NCI-H748 treated with DMSO at 0.1 percent for 48 hours (cell line): ENCODE results near the gene SLC30A4.
"Not testable (repeated sequence)": the region's sequence is repeated elsewhere in the genome, so short reads cannot be mapped to it uniquely, and the experiment has no call there.

Source experiments
- DNase-seq: peaks from one replicate; lab custom pipeline; 2025; lab: John Stamatoyannopoulos, UW

SLC30A4 gene

DNA sequence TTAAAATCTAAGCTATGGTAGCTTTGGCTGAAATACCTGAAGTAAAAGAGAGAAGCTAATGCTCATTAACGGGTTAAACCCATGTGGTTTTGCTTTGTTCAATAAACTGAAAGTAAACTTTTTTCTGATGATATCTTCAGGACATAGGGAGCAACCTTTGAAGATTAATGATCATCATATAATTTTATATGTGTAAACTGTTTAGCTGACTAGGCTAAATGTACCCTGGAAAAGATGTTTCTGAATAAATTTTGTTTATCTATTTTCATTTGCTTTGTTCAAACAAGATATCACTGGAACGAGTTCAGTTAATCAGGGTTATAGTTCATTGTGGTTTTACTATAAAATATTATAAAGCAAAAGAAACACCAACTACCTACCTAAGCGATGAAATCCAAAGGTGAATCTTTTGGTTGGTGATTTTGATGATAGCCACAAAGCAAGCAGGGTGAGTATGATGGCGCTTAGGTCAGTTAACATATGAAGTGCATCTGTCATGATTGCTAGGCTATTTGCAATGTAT is 11.7 kb downstream of the SLC30A4 start:
- no peak for DNase-seq

DNA sequence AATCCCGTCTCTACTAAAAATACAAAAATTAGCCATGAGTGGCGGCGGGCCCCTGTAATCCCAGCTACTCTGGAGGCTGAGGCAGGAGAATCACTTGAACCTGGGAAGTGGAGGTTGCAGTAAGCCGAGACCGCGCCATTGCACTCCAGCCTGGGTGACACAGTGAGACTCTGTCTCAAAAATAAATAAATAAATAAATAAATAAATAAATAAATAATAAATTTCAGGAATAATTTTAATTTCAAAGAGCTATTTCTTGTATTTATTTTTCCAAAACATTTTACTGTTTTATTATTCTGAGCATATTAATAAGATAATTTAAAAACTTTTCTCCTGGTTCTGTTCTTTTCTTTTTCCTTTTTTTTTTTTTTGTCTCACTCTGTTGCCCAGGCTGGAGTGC is 15.4 kb downstream of the SLC30A4 start:
- not testable (repeated sequence) for DNase-seq

DNA sequence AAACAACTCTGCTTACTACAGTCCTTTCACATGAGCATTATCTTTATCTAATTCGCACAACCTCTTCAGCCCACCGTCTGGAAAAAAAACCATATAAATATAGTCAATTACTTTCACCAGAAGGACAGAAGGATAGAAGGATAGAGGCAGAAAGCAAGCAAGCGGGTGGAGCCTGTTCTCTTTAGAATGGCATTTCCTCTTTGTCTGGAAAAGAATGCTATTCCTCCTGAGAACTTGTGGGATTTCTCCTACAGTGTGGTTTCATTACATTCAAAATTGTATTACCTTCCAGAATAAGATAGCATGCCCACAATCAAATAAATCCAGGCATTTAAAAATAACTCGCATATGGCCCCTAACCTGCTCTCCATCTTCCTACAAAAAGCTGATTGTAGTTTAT is 23.1 kb downstream of the SLC30A4 start:
- no peak for DNase-seq

DNA sequence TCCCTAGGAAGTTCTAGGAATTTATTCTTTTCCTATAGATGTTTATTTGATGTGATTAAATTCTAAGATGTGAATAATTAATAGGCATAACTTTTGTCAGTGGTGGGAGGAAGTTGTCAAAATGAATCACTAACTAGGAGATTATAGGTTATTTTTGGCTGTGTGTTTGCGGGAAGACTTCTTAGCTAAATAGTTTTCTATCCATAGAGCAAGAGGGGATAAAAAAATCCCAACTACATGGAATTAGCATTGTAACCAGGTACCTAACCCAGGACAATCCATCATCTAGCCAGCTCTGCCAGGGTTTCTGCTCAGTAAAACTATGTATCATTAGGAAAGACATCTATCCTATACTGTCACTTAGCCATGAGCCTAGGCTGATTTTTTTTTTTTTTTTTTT is 23.9 kb downstream of the SLC30A4 start:
- DNase-seq = no peak

DNA sequence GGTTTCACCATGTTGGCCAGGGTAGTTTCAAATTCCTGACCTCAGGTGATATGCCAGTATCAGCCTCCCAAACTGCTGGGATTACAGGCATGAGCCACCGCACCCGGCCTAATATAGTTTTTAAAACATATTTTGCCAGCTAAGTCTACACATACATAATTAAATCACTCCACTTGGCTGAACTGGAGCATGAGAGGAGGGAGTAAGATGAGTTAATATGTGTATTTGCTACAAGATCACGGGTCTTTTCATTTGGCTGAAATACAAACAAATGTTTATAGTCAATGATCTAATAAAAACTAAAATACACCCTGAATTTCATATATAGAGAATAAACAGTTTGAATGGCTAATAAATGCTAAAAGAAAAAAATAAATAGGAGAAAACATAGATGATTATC is 25.3 kb downstream of the SLC30A4 start:
- DNase-seq = no peak

DNA sequence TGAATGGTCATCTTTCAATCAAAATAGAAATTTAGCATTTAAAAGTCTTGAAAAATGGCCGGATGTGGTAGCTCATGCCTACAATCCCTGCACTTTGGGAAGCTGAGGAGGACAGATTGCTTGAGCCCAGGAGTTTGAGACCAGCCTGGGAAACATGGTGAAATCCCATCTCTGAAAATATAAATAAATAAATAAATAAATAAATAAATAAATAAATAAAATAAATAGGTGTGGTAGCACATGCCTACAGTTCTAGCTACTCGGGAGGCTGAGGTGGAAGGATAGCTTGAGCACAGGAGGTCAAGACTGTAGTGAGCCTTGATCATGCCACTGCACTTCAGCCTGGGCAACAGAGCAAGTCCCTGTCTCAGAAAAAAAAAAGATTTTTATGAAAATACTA is 25.9 kb downstream of the SLC30A4 start:
- DNase-seq = no peak

DNA sequence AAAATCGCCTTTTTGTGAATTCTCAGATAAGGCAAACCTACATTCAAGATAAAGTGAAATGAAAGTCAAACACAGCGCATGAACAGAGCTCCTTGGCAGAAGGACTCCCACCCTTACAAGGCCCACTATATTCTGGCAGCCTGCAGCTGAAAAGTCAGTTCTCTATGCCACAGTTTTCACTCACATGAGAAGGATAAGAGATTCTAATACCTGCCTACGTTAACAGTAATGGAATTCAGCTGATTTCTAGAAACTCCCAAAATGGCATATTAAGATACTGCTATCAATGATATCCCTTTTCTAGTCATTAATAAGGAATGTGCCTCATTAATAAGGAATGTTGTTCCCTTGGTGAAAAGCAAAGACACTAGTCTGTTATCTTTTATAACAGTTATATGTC is 27.0 kb downstream of the SLC30A4 start:
- no peak for DNase-seq

DNA sequence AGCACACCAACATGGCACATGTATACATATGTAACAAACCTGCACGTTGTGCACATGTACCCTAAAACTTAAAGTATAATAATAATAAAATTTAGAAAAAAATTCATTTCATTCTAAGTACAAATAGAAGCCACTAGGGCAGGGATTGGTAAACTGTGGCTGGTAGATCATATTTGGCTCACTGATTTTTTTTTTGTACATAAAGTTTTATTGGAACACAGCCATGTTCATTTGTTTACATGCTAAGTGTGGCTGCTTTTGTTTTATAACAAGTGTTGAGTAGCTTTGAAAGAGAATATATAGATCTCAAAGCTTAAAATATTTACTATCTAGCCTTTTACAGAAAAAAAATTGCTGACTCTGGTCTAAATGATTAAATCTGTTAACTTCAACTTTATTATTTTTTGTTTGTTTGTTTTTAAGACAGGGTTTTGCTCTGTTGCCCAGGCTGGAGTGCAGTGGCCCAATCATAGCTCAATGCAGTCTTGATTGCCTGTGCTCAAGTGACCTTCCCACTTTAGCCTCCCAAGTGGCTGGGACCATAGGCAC is 32.8 kb downstream of the SLC30A4 start:
- DNase-seq = no peak

DNA sequence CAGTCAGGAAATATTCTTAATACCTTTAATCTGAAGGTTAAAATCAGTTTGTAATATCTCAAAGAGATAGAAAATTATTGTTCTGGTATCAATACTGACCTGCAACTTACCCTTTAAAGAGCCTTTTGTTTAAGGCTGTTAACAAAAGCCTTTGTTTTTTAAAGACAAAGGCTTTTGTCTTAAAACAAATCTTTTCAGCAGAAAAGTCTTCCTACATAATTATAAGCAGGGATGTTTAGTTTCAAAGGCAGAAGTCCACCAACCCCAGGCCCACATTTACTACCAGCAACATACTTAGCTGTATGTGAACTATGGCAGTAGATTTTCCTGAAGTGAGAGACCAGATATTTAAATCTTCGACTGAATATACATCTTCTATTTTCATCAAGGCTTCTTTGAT is 36.2 kb downstream of the SLC30A4 start:
- DNase-seq = no peak

DNA sequence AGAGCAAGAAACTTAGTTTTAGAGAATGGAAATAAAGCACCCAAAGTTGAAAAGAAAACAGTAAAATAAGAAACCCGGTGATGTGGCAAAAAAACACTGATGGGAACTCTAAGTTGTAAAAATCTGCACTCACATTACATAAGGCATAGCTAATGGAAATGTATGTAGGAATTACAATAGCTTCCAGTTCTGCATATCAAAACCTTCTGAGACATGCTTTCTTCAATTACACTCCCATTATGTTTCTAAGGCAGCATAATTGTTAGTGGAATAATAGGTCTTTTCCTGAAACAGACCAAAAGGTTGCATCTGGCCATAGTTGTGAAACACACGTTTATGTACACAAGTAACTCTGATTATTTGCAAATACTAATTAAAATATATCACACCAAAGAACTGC is 41.4 kb downstream of the SLC30A4 start:
- DNase-seq = no peak

DNA sequence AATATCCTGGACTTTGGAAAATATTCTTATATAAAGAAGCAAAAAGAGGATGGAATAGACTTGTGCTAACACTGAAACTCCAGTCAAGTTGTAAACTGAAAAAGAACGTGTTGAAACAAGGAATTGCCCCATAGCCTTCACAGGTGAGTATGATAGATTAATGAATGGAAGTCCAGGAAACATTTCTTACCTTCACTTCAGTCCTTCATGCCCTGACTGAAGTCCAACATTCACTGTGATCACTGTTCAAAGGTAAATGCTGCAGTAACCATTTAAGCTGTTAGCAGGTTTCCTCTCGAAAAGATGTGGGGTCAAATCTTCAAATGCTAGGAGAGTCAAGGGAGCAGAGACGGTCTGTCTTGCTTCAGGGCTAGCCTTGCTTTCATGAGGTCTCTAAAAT is 46.1 kb downstream of the SLC30A4 start:
- DNase-seq = no peak

DNA sequence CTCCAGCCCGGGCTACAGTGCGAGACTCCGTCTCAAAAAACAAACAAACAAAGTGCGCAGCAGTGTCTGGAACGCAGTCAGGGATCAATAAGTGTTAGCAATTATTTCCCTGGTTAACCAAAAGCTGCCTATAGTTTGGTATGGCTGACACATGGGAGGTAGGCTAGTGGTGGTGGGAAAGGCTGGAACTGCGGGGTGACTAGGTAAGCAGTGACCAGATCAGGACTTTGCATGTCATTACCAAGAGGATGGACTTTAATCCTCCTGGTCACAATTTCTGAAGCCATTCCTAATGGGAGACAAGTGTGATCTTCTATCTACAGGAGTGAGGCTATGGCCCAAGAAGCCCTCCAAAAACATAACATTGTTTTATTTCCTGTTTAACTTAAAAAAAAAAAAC is 47.8 kb downstream of the SLC30A4 start:
- DNase-seq = no peak

DNA sequence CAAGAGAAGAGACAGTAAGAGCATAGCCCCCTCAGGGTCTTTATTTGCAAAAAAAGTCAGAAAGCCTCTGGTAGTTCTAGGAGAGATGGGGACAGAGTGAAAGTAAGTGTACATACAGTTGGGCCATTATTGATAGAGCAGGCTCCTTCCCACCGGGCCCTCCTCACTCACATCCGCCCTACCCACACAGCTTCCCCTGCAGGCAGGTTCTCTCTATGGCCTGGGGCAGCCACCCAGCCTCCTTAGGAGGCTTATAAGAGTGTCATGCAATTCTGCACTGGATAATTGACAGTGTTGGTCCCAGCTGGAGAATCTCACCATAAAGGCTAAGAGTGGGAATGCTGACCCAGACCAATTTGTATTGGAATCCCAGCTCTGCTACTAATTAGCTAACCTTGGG is 49.5 kb downstream of the SLC30A4 start:
- no peak for DNase-seq

DNA sequence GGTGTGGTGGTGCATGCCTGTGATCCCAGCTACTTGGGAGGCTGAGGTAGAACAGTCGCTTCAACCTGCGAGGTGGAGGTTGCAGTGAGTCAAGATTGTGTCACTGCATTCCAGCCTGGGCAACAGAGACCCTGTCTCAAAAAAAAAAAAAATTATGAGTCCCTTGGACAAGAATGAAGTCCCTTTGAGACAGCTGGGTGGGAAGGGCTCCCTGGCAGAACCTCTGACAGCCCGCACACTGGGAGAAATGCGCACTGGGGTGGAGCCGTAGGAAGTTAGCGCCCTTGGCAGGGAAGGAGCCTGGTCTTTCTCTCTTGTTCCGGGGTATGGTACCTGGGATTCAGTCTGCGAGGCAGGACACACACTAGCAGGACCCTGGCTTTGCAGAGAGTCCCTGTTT is 51.4 kb downstream of the SLC30A4 start:
- no peak for DNase-seq

DNA sequence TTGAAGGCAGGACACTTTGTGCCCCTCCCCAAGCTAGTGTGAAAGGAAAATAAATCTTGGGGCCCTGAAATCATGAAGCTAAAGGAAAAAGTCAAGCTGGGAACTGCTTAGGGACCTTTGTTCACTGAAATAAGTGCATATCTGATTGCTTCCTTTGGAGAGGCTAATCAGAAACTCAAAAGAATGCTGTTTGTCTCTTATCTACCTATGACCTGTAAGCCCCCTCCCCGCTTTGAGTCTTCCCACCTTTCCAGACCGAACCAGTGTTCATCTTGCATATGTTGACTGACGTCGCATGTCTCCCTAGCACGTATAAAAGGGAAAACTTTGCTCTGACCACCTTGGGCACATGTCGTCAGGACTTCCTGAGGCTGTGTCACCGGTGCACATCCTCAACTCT is 53.1 kb downstream of the SLC30A4 start:
- no peak for DNase-seq

DNA sequence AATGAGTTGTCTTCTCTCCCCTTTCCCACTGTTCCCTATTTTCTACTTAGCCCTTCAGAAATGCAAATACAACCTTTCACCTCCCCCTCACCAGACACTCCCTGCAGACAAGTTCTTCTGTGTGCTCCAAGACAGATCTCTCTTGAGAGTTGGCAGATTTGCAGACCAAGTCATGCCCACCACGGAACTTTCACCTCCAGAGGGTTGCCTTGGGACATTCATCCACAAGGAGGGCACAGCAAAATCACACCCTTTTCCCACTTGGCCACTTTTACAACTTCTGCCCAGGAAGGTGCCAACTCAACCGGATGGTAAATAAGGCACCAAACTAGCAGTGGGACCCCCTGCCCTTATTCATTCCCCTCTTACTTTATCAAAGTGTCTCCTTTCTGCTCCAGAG is 53.5 kb downstream of the SLC30A4 start:
- DNase-seq = no peak

DNA sequence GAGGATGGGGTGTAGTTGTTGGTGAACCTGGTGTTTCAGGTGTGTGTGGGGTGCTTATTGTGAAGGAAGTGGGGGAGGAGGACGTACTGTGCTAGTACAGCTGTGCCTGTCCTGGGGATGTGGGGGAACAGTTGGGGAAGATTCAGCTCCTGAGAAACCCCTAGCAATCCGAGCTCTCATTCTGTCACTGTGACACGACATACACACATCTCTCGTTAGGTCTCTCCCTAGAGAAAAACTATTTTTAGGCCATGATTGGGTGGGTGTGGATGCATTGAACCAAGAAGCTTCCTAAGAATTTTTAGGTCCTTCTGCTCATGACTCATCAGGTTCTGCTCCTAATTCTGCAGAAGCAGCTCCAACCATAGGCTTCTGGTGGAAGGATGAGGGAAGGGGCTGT is 54.3 kb downstream of the SLC30A4 start:
- DNase-seq = no peak

DNA sequence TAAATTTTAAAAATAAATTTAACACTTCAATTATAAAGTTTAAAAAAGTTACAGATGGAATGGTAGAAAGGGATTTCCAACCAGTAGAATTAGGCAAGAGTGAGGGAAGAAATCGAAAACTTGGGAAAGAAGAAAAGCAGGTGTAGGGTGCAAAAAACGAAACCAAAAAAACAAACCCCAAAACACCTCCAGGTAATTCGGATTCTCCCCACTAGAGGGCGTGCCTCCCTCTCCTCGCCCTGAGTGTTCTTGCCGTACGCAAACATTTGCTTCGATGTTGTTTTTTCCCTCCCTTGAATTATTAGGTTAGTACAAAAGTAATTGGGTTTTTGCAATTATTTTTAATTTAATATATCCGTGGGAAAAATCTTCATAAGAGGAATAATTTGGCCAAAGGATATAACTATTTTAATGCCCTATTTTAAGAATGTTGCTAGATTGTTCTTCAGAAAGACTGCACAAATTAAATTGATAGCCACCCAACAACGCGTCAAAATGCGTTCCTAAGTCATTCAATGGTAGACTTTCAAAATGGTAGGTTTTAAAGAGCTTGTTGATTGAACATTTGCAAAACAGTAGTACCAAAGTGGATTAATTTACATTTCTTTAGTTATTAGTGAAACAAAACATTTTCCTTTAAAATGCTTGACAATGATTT is 63.7 kb downstream of the SLC30A4 start:
- peak; percentile 27 for DNase-seq

DNA sequence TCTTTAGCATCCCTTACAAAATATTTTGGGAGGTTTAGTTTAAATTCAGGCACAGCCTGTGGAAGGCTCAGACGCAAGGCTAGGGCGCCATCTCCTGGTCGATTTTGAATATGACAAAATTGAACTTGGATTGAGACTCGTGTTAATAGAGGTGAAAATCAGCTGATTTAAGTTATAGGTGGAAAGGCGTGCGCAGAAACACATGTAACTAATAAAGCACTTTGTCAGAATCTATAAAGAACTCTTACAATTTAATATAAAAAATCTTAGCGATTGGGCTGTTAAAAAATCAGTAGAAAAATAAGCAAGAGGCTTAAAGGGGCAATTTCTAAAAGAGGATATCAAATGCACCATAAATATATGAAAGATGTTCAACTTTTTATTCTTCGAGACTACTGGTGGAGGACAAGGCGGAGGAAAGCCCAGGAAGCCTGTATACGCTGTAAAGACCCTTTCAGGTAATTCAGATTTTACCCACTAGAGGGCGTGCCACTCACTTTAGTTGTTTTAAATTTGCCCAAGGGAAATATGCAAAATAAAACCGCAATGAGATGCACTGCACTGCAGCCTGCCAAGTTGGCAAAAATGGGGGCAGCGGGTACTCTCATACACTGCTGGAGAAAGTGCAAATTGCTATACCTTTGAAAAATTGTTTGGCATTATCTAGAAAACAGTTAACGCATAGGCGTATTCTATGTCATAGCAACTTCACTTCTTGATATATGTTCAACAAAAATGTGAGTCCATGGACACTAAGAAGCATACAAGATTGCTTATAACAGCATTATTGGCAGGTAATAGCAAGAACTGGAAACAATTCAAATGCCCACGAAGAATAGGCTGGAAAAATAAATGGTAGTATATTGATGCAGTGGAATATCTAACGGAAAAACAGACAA is 64.7 kb downstream of the SLC30A4 start:
- DNase-seq = peak; percentile 70

DNA sequence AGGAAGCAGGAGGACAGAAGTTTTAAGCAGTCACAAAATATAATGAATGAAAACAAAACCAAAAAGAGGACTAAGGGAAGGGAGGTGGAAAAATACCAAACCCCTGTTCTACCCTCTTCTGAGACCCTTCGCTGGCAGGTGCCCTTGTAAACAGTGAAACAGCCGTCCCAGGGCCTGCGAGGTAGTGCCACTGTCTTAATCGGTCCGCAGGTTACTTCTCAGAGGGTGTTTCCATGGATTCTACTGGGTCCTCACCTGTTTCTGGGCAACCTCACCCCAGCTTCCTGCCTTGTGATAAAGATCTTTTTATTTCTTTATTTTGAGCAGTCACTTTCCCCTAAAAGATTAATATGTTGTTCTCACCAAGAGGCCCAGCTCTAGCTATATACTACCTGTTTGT is 65.3 kb downstream of the SLC30A4 start:
- no peak for DNase-seq

DNA sequence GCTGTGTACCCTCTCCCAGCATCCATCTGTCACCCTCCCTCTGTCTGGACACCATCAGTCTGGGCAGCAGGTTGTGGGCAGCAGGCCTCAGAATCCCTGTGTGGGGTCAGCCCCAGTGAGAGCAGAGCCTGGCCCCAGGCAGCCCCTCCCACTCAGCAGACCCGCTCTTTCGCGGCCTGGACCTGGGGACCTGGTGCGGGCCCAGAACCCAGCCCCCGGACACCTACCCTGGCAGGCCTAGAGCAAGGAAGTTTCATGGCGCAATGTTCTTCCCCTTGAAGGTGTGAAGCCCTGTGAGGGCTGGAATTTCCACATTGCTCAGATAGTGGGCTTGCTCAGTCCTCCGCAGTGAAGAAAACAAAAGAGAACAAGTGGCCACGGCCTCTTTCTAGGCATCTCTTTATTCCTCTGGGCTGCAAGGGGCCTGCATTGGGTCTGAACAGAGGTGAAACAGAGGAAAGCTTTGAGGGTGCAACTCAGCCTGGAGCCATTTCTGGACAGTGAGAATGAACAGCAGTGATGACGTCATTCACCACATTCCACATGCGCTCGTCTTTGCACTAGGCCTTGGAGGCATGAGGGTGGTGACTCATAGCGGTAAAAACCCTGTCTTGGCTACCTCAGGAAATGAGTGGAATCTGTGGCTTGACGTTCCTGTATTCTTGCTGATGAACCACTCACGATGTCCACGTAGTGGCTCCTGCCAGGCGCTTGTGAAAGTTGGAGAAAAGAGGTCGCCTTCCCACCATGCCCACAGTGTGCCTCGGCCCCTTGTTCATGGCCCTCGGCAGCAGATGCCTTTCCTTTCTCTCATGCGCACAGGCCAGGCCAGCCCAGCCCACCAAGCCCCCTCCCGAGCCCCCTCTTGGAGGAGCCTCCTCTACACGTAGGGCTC is 66.1 kb downstream of the SLC30A4 start:
- no peak for DNase-seq

DNA sequence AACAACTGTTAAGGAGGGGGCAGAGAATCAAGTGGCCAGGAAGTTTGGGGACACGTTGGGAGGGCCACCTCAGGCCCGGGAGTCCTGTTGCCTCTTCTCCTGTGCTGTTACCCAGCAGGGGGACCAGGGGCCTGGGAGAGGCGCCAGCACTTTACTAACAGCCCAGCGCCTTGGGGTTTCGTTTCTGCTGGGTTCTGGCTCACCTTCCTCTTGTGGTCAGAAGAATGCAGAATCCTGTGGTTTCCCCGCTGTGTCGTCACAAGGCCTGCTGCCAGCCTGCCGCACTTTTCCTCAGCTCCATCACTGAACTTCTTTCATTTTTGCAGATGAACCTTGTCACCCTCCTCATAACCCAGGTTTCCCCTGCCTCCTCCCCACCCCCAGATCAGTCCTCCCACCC is 67.7 kb downstream of the SLC30A4 start:
- DNase-seq = no peak
